ENCODE results near the gene BPIFA3.

GRCh38 chr20:33272155-33272873, 55.2 kb downstream of the BPIFA3 start:
- TF ChIP-seq POLR2AphosphoS5 (IDR thresholded peaks at IDR 0.05; ENCODE audit: borderline replicate concordance, low read depth, low read length) (no peak), EZH2 (IDR thresholded peaks at IDR 0.05) (no peak), FOXP2 (optimal IDR thresholded peaks at IDR 0.05; ENCODE audit: control extremely low read depth, extremely low read length, insufficient read depth) (no peak)
